Astrocyte (in vitro differentiated cells and primary cell): Measurements from ENCODE around the gene ANKLE1. TPM values are rescaled to one million over a fixed set of nuclear protein-coding genes. Genes with fewer than 3 reads are reported as not detected.

ENCODE experiments used
- DNase-seq: peaks from one replicate; pipeline ENCODE4 v3.0.0-alpha.2; 2010; ENCODE audit warnings: low read depth
- FAIRE-seq: peaks from 2 replicates; lab custom pipeline; 2011; peaks lifted over from hg19 to GRCh38; lab: Jason Lieb, UNC
- H2AFZ ChIP-seq: 2 replicates; pipeline ENCODE4 v1.6.0; 2012; ENCODE audit warnings: low read depth, low read length, inconsistent platforms
- H3K27ac ChIP-seq: 2 replicates; pipeline ENCODE4 v1.5.1; 2011; ENCODE audit warnings: low read depth, low read length, inconsistent platforms
- H3K27me3 ChIP-seq: 2 replicates; pipeline ENCODE4 v1.6.0; 2011; ENCODE audit warnings: low read length, inconsistent platforms; ENCODE audit not compliant: insufficient read depth
- H3K36me3 ChIP-seq: 2 replicates; pipeline ENCODE4 v1.5.1; 2011; ENCODE audit warnings: low read length, inconsistent platforms; ENCODE audit not compliant: insufficient read depth
- H3K4me1 ChIP-seq: 2 replicates; pipeline ENCODE4 v1.5.1; 2011; ENCODE audit warnings: low read length, inconsistent platforms; ENCODE audit not compliant: insufficient read depth
- H3K4me2 ChIP-seq: 2 replicates; pipeline ENCODE4 v1.6.0; 2012; ENCODE audit warnings: low read length, inconsistent platforms
- H3K4me3 ChIP-seq: 2 replicates; pipeline ENCODE4 v1.5.1; 2011; ENCODE audit warnings: low read depth, mild to moderate bottlenecking, low read length, inconsistent platforms; ENCODE audit not compliant: insufficient read depth
- H3K79me2 ChIP-seq: 2 replicates; pipeline ENCODE4 v1.6.0; 2012; ENCODE audit warnings: mild to moderate bottlenecking, low read length, inconsistent platforms; ENCODE audit not compliant: insufficient read depth
- H3K9ac ChIP-seq: 2 replicates; pipeline ENCODE4 v1.6.0; 2012; ENCODE audit warnings: mild to moderate bottlenecking, low read length, inconsistent platforms
- H3K9me3 ChIP-seq: 2 replicates; pipeline ENCODE4 v1.5.1; 2012; ENCODE audit warnings: low read depth, mild to moderate bottlenecking, low read length, inconsistent platforms; ENCODE audit not compliant: insufficient read depth
- H4K20me1 ChIP-seq: 2 replicates; pipeline ENCODE4 v1.6.0; 2012; ENCODE audit warnings: low read length, inconsistent platforms; ENCODE audit not compliant: insufficient read depth
- H3K27ac Mint-ChIP-seq: one replicate; pipeline ENCODE4 v1.8.0; 2021; ENCODE audit warnings: mild to moderate bottlenecking, mixed read lengths; ENCODE audit not compliant: unreplicated experiment
- H3K27me3 Mint-ChIP-seq: one replicate; pipeline ENCODE4 v1.8.0; 2021; ENCODE audit warnings: low read depth, mixed read lengths; ENCODE audit not compliant: unreplicated experiment
- H3K36me3 Mint-ChIP-seq: one replicate; pipeline ENCODE4 v1.8.0; 2021; ENCODE audit warnings: low read depth, mixed read lengths; ENCODE audit not compliant: unreplicated experiment
- H3K4me1 Mint-ChIP-seq: one replicate; pipeline ENCODE4 v1.8.0; 2021; ENCODE audit warnings: low read depth, mixed read lengths; ENCODE audit not compliant: unreplicated experiment
- H3K4me3 Mint-ChIP-seq: one replicate; pipeline ENCODE4 v1.8.0; 2021; ENCODE audit warnings: mild to moderate bottlenecking, moderate library complexity, mixed read lengths; ENCODE audit not compliant: unreplicated experiment
- H3K9me3 Mint-ChIP-seq: one replicate; pipeline ENCODE4 v1.8.0; 2021; ENCODE audit warnings: mild to moderate bottlenecking, mixed read lengths; ENCODE audit not compliant: unreplicated experiment
- CTCF ChIP-seq: IDR thresholded peaks from 2 replicates; pipeline ENCODE4 v1.5.1; 2011; ENCODE audit warnings: low read depth, mild to moderate bottlenecking, inconsistent platforms, low read length, moderate library complexity; ENCODE audit not compliant: insufficient read depth
- EZH2 ChIP-seq: IDR thresholded peaks from 2 replicates; pipeline ENCODE4 v1.6.1; 2012; ENCODE audit warnings: mild to moderate bottlenecking, low read length, inconsistent platforms; ENCODE audit not compliant: insufficient read depth
- total RNA-seq: library from RNA; stranded (reverse); gene quantifications from 2 replicates; pipeline ENCODE4 v1.2.1, GENCODE V29; 2021

ANKLE1 gene
- total RNA-seq, 1 donor from 2014 or later = 1.8 TPM

GRCh38 chr19:17243830-17244617 lies 37.7 kb upstream of the ANKLE1 start:
- Histone ChIP-seq H3K27ac (no peak overlapping the region), H3K4me2 (peak overlapping the region; percentile 96), H3K4me1 (peaks cover 19% of the 10 kb centered on the region), H3K4me3 (peak overlapping the region; percentile 74), H3K27me3 (no peaks in the 10 kb centered on the region), H3K9me3 (no peaks in the 10 kb centered on the region), H3K36me3 (no peaks in the 10 kb centered on the region), H3K79me2 (peaks cover 32% of the 10 kb centered on the region), H2AFZ (peak overlapping the region; percentile 71), H4K20me1 (peaks cover 29% of the 10 kb centered on the region), H3K9ac (peak overlapping the region; percentile 79)
- peaks cover 9% of the 10 kb centered on the region for H3K36me3 Mint-ChIP-seq
- no peak for DNase-seq
- H3K27ac Mint-ChIP-seq = peak overlapping the region; percentile 62
- peaks cover 18% of the 10 kb centered on the region for H3K4me1 Mint-ChIP-seq
- H3K4me3 Mint-ChIP-seq = peak overlapping the region; percentile 95
- no peak for FAIRE-seq
- TF ChIP-seq EZH2 = no peak
- no peak for TF ChIP-seq CTCF
- no peaks in the 10 kb centered on the region for H3K27me3 Mint-ChIP-seq
- no peaks in the 10 kb centered on the region for H3K9me3 Mint-ChIP-seq

- Histone ChIP-seq H3K9ac (peak overlapping the region; percentile 79), H3K9me3 (no peaks in the 10 kb centered on the region), H3K27me3 (no peaks in the 10 kb centered on the region), H3K27ac (no peak overlapping the region), H3K4me2 (peak overlapping the region; percentile 96), H2AFZ (peak overlapping the region; percentile 34), H3K36me3 (no peaks in the 10 kb centered on the region), H3K4me3 (peak overlapping the region; percentile 74), H3K79me2 (peaks cover 32% of the 10 kb centered on the region), H3K4me1 (peaks cover 19% of the 10 kb centered on the region), H4K20me1 (peaks cover 29% of the 10 kb centered on the region)
- Mint-ChIP-seq H3K27ac (no peak overlapping the region), H3K9me3 (no peaks in the 10 kb centered on the region), H3K4me1 (peaks cover 24% of the 10 kb centered on the region), H3K36me3 (peaks cover 7% of the 10 kb centered on the region), H3K27me3 (no peaks in the 10 kb centered on the region), H3K4me3 (peak overlapping the region; percentile 95)
- no peak for FAIRE-seq
- DNase-seq = no peak
- TF ChIP-seq EZH2 = no peak
- TF ChIP-seq CTCF = no peak
Observed at GRCh38 chr19:17244618-17245534, 36.8 kb upstream of the ANKLE1 start.
